ENCODE results near the gene GCFC2. TPM values are rescaled to one million over a fixed set of nuclear protein-coding genes. Genes with fewer than 3 reads are reported as not detected.

Gene GCFC2
- total and polyA plus RNA-seq, 9 donors: 15.8 to 40.5 (median 24.5) TPM

- no peak overlapping the region for H3K4me3 ChIP-seq
- intact Hi-C loops (cut with DNase I): no loop called here
- TF ChIP-seq EP300 (IDR thresholded peaks at IDR 0.05) (no peak), CTCF (IDR thresholded peaks at IDR 0.05) (no peak), POLR2A (IDR thresholded peaks at IDR 0.05) (no peak)
- H3K9me3 ChIP-seq: no peaks in the 10 kb centered on the region
- no peaks in the 10 kb centered on the region for H3K36me3 ChIP-seq
- DNase-seq: no peak
- H3K27me3 ChIP-seq: no peaks in the 10 kb centered on the region
- H3K27ac ChIP-seq: no peak overlapping the region
- 98 to 100% (median 100%) methylated on average over 1 of the region's 1 CpG for WGBS, 3 donors
- no peaks in the 10 kb centered on the region for H3K4me1 ChIP-seq (ENCODE audit: insufficient read depth)
Observed at GRCh38 chr2:75737961-75738360, 27.2 kb upstream of the GCFC2 start.

GRCh38 chr2:75736276-75736675, 25.6 kb upstream of the GCFC2 start:
- intact Hi-C loops (cut with DNase I): no loop called here
- DNase-seq: no peak
- Histone ChIP-seq H3K27ac (no peak overlapping the region), H3K4me3 (no peak overlapping the region), H3K36me3 (no peaks in the 10 kb centered on the region), H3K9me3 (no peaks in the 10 kb centered on the region), H3K27me3 (no peaks in the 10 kb centered on the region), H3K4me1 (ENCODE audit: insufficient read depth) (no peaks in the 10 kb centered on the region)
- WGBS, 3 donors: 77 to 83% (median 82%) methylated on average over 4 of the region's 4 CpGs
- no peak for TF ChIP-seq CTCF (IDR thresholded peaks at IDR 0.05)

- intact Hi-C loops (cut with DNase I): no loop called here
- no peaks in the 10 kb centered on the region for H3K36me3 ChIP-seq
- TF ChIP-seq CTCF (IDR thresholded peaks at IDR 0.05) (no peak), EP300 (IDR thresholded peaks at IDR 0.05) (no peak), POLR2A (IDR thresholded peaks at IDR 0.05) (no peak)
Observed at GRCh38 chr2:75729861-75730260, 19.1 kb upstream of the GCFC2 start.

GRCh38 chr2:75728614-75729419, 18.1 kb upstream of the GCFC2 start:
- Histone ChIP-seq H3K9me3 (no peaks in the 10 kb centered on the region), H3K36me3 (no peaks in the 10 kb centered on the region), H3K27ac (no peak overlapping the region), H3K4me1 (ENCODE audit: insufficient read depth) (no peaks in the 10 kb centered on the region), H3K27me3 (no peaks in the 10 kb centered on the region), H3K4me3 (no peak overlapping the region)
- no peak for TF ChIP-seq POLR2A (IDR thresholded peaks at IDR 0.05)
- no peak for TF ChIP-seq CTCF (IDR thresholded peaks at IDR 0.05)
- TF ChIP-seq EP300 (IDR thresholded peaks at IDR 0.05): no peak
- 67 to 80% (median 78%) methylated on average over 6 of the region's 6 CpGs for WGBS, 3 donors
- DNase-seq: no peak
- intact Hi-C loops (cut with DNase I): no loop called here

More at GRCh38 chr2:75729861-75730260, 19.1 kb upstream of the GCFC2 start:
- Histone ChIP-seq H3K9me3 (no peaks in the 10 kb centered on the region), H3K4me1 (ENCODE audit: insufficient read depth) (no peaks in the 10 kb centered on the region), H3K27ac (no peak overlapping the region), H3K27me3 (no peaks in the 10 kb centered on the region), H3K4me3 (no peak overlapping the region)
- 26 to 42% (median 32%) methylated on average over 5 of the region's 5 CpGs for WGBS, 3 donors
- DNase-seq: no peak
